ENCODE results near the gene H2AZ2.
"Not testable (repeated sequence)": the region's sequence is repeated elsewhere in the genome, so short reads cannot be mapped to it uniquely, and the experiment has no call there.

H2AZ2 gene

GRCh38 chr7:44870336-44870735, 22.4 kb upstream of the H2AZ2 start:
- not testable (repeated sequence) for DNase-seq

- DNase-seq, result no peak
Measured at GRCh38 chr7:44867073-44867995, 19.4 kb upstream of the H2AZ2 start.

GRCh38 chr7:44861949-44862348, 14.1 kb upstream of the H2AZ2 start:
- not testable (repeated sequence) for DNase-seq

- no peak for DNase-seq
Measured at GRCh38 chr7:44858161-44858560, 10.3 kb upstream of the H2AZ2 start.

GRCh38 chr7:44854644-44855364, 6.9 kb upstream of the H2AZ2 start:
- no peak for DNase-seq

- no peak for DNase-seq
Measured at GRCh38 chr7:44853391-44853790, 5.5 kb upstream of the H2AZ2 start.

- no peak for DNase-seq
Measured at GRCh38 chr7:44852590-44852989, 4.7 kb upstream of the H2AZ2 start.

GRCh38 chr7:44849885-44850544, 2.1 kb upstream of the H2AZ2 start:
- no peak for DNase-seq

- no peak for DNase-seq
Measured at GRCh38 chr7:44849259-44849884, 1.5 kb upstream of the H2AZ2 start.

- peak; percentile 90 to 94 for DNase-seq
Measured at GRCh38 chr7:44847509-44847919, 373 bp downstream of the H2AZ2 start.

- no peak for DNase-seq
Measured at GRCh38 chr7:44846816-44847508, 925 bp downstream of the H2AZ2 start.

- not testable (repeated sequence) for DNase-seq
Measured at GRCh38 chr7:44846390-44846789, 1.5 kb downstream of the H2AZ2 start.

- DNase-seq, result no peak
Measured at GRCh38 chr7:44845451-44845850, 2.4 kb downstream of the H2AZ2 start.

GRCh38 chr7:44843440-44843839, 4.4 kb downstream of the H2AZ2 start:
- not testable (repeated sequence) for DNase-seq

GRCh38 chr7:44842675-44843074, 5.2 kb downstream of the H2AZ2 start:
- DNase-seq, result not testable (repeated sequence)

GRCh38 chr7:44838751-44839150, 9.1 kb downstream of the H2AZ2 start:
- DNase-seq, result no peak

- no peak for DNase-seq
Measured at GRCh38 chr7:44827567-44827966, 20.3 kb downstream of the H2AZ2 start.

GRCh38 chr7:44824894-44825526, 22.9 kb downstream of the H2AZ2 start:
- no peak for DNase-seq

GRCh38 chr7:44823255-44823781, 24.6 kb downstream of the H2AZ2 start:
- no peak for DNase-seq

- no peak for DNase-seq
Measured at GRCh38 chr7:44819292-44819691, 28.6 kb downstream of the H2AZ2 start.

GRCh38 chr7:44814919-44815318, 33.0 kb downstream of the H2AZ2 start:
- DNase-seq, result no peak

GRCh38 chr7:44811571-44811970, 36.3 kb downstream of the H2AZ2 start:
- no peak for DNase-seq

Data from NCI-H1930 (cell line).